ENCODE measurements around the gene CMYA5. TPM values are rescaled to one million over a fixed set of nuclear protein-coding genes. Genes with fewer than 3 reads are reported as not detected.

The CMYA5 gene
- total and polyA plus RNA-seq, 9 donors: 71.3 to 213 (median 160) TPM

- no peaks in the 10 kb centered on the region for H3K9me3 ChIP-seq (replicated peaks; ENCODE audit: control insufficient read depth, low read depth, low read length)
- no peak for DNase-seq
- no peak overlapping the region for H3K27ac ChIP-seq (ENCODE audit: low read length)
- H3K4me1 ChIP-seq (ENCODE audit: control insufficient read depth, insufficient read depth, low read length): peaks cover 23% of the 10 kb centered on the region
- peaks cover 2% of the 10 kb centered on the region for H3K27me3 ChIP-seq (ENCODE audit: control insufficient read depth, insufficient read depth, low read length)
- no peak overlapping the region for H3K4me3 ChIP-seq (ENCODE audit: low read length)
- 61% methylated on average over 6 of the region's 7 CpGs for WGBS (ENCODE audit: insufficient coverage)
- H3K36me3 ChIP-seq (ENCODE audit: control insufficient read depth, insufficient read depth, low read length): no peaks in the 10 kb centered on the region
Observed at GRCh38 chr5:79842991-79843390, 153.4 kb downstream of the CMYA5 start.

GRCh38 chr5:79843450-79844388, 154.1 kb downstream of the CMYA5 start:
- Histone ChIP-seq H3K9me3 (replicated peaks; ENCODE audit: control insufficient read depth, low read depth, low read length) (no peaks in the 10 kb centered on the region), H3K36me3 (ENCODE audit: control insufficient read depth, insufficient read depth, low read length) (no peaks in the 10 kb centered on the region), H3K27me3 (ENCODE audit: control insufficient read depth, insufficient read depth, low read length) (peaks cover 2% of the 10 kb centered on the region), H3K4me1 (ENCODE audit: control insufficient read depth, insufficient read depth, low read length) (peaks cover 17% of the 10 kb centered on the region), H3K27ac (ENCODE audit: low read length) (no peak overlapping the region), H3K4me3 (ENCODE audit: low read length) (no peak overlapping the region)
- no peak for DNase-seq
- WGBS (ENCODE audit: insufficient coverage): 85% methylated on average over 10 of the region's 15 CpGs

- no peak for DNase-seq
- H3K4me3 ChIP-seq (ENCODE audit: low read length): no peak overlapping the region
- no CpG with 5 or more reads among the region's 1 CpG for WGBS (ENCODE audit: insufficient coverage)
- H3K4me1 ChIP-seq (ENCODE audit: control insufficient read depth, insufficient read depth, low read length): peaks cover 20% of the 10 kb centered on the region
- no peaks in the 10 kb centered on the region for H3K9me3 ChIP-seq (replicated peaks; ENCODE audit: control insufficient read depth, low read depth, low read length)
- peaks cover 4% of the 10 kb centered on the region for H3K27me3 ChIP-seq (ENCODE audit: control insufficient read depth, insufficient read depth, low read length)
- no peaks in the 10 kb centered on the region for H3K36me3 ChIP-seq (ENCODE audit: control insufficient read depth, insufficient read depth, low read length)
- no peak overlapping the region for H3K27ac ChIP-seq (ENCODE audit: low read length)
Observed at GRCh38 chr5:79844571-79844970, 154.9 kb downstream of the CMYA5 start.

GRCh38 chr5:79845448-79846197, 156.0 kb downstream of the CMYA5 start:
- H3K4me3 ChIP-seq (ENCODE audit: low read length): no peak overlapping the region
- no peaks in the 10 kb centered on the region for H3K36me3 ChIP-seq (ENCODE audit: control insufficient read depth, insufficient read depth, low read length)
- DNase-seq: peak; percentile 63
- peaks cover 20% of the 10 kb centered on the region for H3K4me1 ChIP-seq (ENCODE audit: control insufficient read depth, insufficient read depth, low read length)
- peaks cover 4% of the 10 kb centered on the region for H3K27me3 ChIP-seq (ENCODE audit: control insufficient read depth, insufficient read depth, low read length)
- no peaks in the 10 kb centered on the region for H3K9me3 ChIP-seq (replicated peaks; ENCODE audit: control insufficient read depth, low read depth, low read length)
- peak overlapping the region; percentile 20 for H3K27ac ChIP-seq (ENCODE audit: low read length)
- WGBS (ENCODE audit: insufficient coverage): 96% methylated on average over 4 of the region's 7 CpGs

DNA sequence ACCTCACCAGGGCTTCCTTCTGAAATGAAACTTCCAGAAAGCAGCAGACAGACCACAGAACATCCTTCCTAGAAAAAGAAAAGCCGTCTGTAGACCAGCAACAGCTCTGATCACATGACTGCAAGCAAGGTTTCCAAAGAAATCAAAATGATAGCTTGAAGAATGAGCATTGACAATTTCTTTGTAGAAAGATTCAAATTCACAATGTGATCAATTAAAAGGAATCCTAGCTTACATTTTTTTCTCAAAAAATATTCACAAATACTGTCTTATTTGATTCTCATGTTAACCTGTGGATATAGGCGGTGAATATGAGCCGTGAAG, 156.5 kb downstream of the CMYA5 start:
- no peak for DNase-seq
- H3K36me3 ChIP-seq (ENCODE audit: control insufficient read depth, insufficient read depth, low read length): no peaks in the 10 kb centered on the region
- peaks cover 21% of the 10 kb centered on the region for H3K4me1 ChIP-seq (ENCODE audit: control insufficient read depth, insufficient read depth, low read length)
- peaks cover 4% of the 10 kb centered on the region for H3K27me3 ChIP-seq (ENCODE audit: control insufficient read depth, insufficient read depth, low read length)
- H3K4me3 ChIP-seq (ENCODE audit: low read length): no peak overlapping the region
- no CpG with 5 or more reads among the region's 3 CpGs for WGBS (ENCODE audit: insufficient coverage)
- H3K9me3 ChIP-seq (replicated peaks; ENCODE audit: control insufficient read depth, low read depth, low read length): no peaks in the 10 kb centered on the region
- H3K27ac ChIP-seq (ENCODE audit: low read length): no peak overlapping the region

- Histone ChIP-seq H3K4me1 (ENCODE audit: control insufficient read depth, insufficient read depth, low read length) (peaks cover 21% of the 10 kb centered on the region), H3K4me3 (ENCODE audit: low read length) (no peak overlapping the region), H3K36me3 (ENCODE audit: control insufficient read depth, insufficient read depth, low read length) (no peaks in the 10 kb centered on the region), H3K27me3 (ENCODE audit: control insufficient read depth, insufficient read depth, low read length) (peaks cover 4% of the 10 kb centered on the region), H3K27ac (ENCODE audit: low read length) (no peak overlapping the region), H3K9me3 (replicated peaks; ENCODE audit: control insufficient read depth, low read depth, low read length) (no peaks in the 10 kb centered on the region)
- no peak for DNase-seq
- 95% methylated on average over 2 of the region's 8 CpGs for WGBS (ENCODE audit: insufficient coverage)
Observed at GRCh38 chr5:79847561-79847960, 157.9 kb downstream of the CMYA5 start.

GRCh38 chr5:79849061-79849460, 159.4 kb downstream of the CMYA5 start:
- H3K36me3 ChIP-seq (ENCODE audit: control insufficient read depth, insufficient read depth, low read length): no peaks in the 10 kb centered on the region
- peaks cover 16% of the 10 kb centered on the region for H3K4me1 ChIP-seq (ENCODE audit: control insufficient read depth, insufficient read depth, low read length)
- H3K4me3 ChIP-seq (ENCODE audit: low read length): no peak overlapping the region
- H3K27me3 ChIP-seq (ENCODE audit: control insufficient read depth, insufficient read depth, low read length): peaks cover 7% of the 10 kb centered on the region
- H3K9me3 ChIP-seq (replicated peaks; ENCODE audit: control insufficient read depth, low read depth, low read length): no peaks in the 10 kb centered on the region
- H3K27ac ChIP-seq (ENCODE audit: low read length): no peak overlapping the region
- DNase-seq: no peak
- WGBS (ENCODE audit: insufficient coverage): 96% methylated on average over 13 of the region's 16 CpGs

Other genes with a start within 250 kb of the CMYA5 start
- 34.6 TPM for gene HOMER1, start 175.7 kb upstream of the CMYA5 start, total RNA-seq
- 10 to 100 TPM; 11.3 to 36.6 (median 29.7) TPM for gene HOMER1, start 175.7 kb upstream of the CMYA5 start, polyA plus RNA-seq (ENCODE audit: insufficient read depth in 1 of 8, insufficient read length in 8 of 8, low replicate concordance in 1 of 8)
- gene TENT2, start 77.4 kb upstream of the CMYA5 start, total RNA-seq: 34.0 TPM
- 10 to 100 TPM; 19.8 to 37.4 (median 25.8) TPM for gene TENT2, start 77.4 kb upstream of the CMYA5 start, polyA plus RNA-seq (ENCODE audit: insufficient read depth in 1 of 8, insufficient read length in 8 of 8, low replicate concordance in 1 of 8)

Data from muscle of leg (tissue), 11 donors.